ENCODE measurements around the gene LHCGR. TPM values are rescaled to one million over a fixed set of nuclear protein-coding genes. Genes with fewer than 3 reads are reported as not detected.

Gene LHCGR
- polyA plus RNA-seq, 1 of the 3 experiments (the other 2 are of a cell fraction), result not detected

- DNase-seq, result no peak
- TF ChIP-seq JUND (IDR thresholded peaks at IDR 0.05), result no peak
- TF ChIP-seq RCOR1 (IDR thresholded peaks at IDR 0.05; ENCODE audit: low read length), result no peak
- H3K27me3 ChIP-seq (ENCODE audit: insufficient read depth), result no peaks in the 10 kb centered on the region
- H3K4me1 ChIP-seq (ENCODE audit: control insufficient read depth in 1 of 2, insufficient read depth in 2 of 2, low read depth in 1 of 2, low read length in 1 of 2), result no peaks in the 10 kb centered on the region
- no peaks in the 10 kb centered on the region for H3K79me2 ChIP-seq (ENCODE audit: insufficient read depth)
- H3F3A ChIP-seq (replicated peaks; ENCODE audit: insufficient read depth), result no peaks in the 10 kb centered on the region
- no peaks in the 10 kb centered on the region for H3K9me3 ChIP-seq
- no peaks in the 10 kb centered on the region for H3K9me2 ChIP-seq
- POLR2A ChIA-PET, result no interaction called here
- WGBS (ENCODE audit: low lambda C conversion rate), result 49% methylated on average over 3 of the region's 3 CpGs
- no peaks in the 10 kb centered on the region for H4K20me1 ChIP-seq (ENCODE audit: insufficient read depth)
- CTCF ChIA-PET, result no interaction called here
- H3K4me2 ChIP-seq, result no peak overlapping the region
- no peak overlapping the region for H3K9ac ChIP-seq
- no peak overlapping the region for H3K4me3 ChIP-seq (ENCODE audit: low read depth in 2 of 2, low read length in 1 of 2)
- H2AFZ ChIP-seq (ENCODE audit: low read depth), result no peak overlapping the region
- no peak overlapping the region for H3K27ac ChIP-seq (ENCODE audit: low read depth in 2 of 2, low read length in 1 of 2)
- no peaks in the 10 kb centered on the region for H3K36me3 ChIP-seq (replicated peaks in 1 of 2; ENCODE audit: control insufficient read depth in 1 of 2, insufficient read depth in 2 of 2, low read length in 1 of 2)
These were observed 63.4 kb downstream of the LHCGR start for GRCh38 chr2:48691935-48692691.

GRCh38 chr2:48685126-48685525 is 70.4 kb downstream of the LHCGR start:
- Histone ChIP-seq H3K9ac (no peak overlapping the region), H3K4me1 (ENCODE audit: control insufficient read depth in 1 of 2, insufficient read depth in 2 of 2, low read depth in 1 of 2, low read length in 1 of 2) (no peaks in the 10 kb centered on the region), H3F3A (replicated peaks; ENCODE audit: insufficient read depth) (no peaks in the 10 kb centered on the region), H3K4me2 (no peak overlapping the region), H4K20me1 (ENCODE audit: insufficient read depth) (no peaks in the 10 kb centered on the region), H3K79me2 (ENCODE audit: insufficient read depth) (no peaks in the 10 kb centered on the region), H2AFZ (ENCODE audit: low read depth) (no peak overlapping the region), H3K27ac (ENCODE audit: low read depth in 2 of 2, low read length in 1 of 2) (no peak overlapping the region), H3K9me2 (no peaks in the 10 kb centered on the region), H3K4me3 (ENCODE audit: low read depth in 2 of 2, low read length in 1 of 2) (no peak overlapping the region), H3K36me3 (replicated peaks in 1 of 2; ENCODE audit: control insufficient read depth in 1 of 2, insufficient read depth in 2 of 2, low read length in 1 of 2) (no peaks in the 10 kb centered on the region), H3K27me3 (ENCODE audit: insufficient read depth) (no peaks in the 10 kb centered on the region), H3K9me3 (no peaks in the 10 kb centered on the region)
- CTCF ChIA-PET, result no interaction called here
- WGBS (ENCODE audit: low lambda C conversion rate), result 88% methylated on average over 1 of the region's 1 CpG
- POLR2A ChIA-PET, result no interaction called here
- DNase-seq, result no peak
- TF ChIP-seq MXI1 (IDR thresholded peaks at IDR 0.05; ENCODE audit: low read depth, low read length), result no peak
- TF ChIP-seq EZH2phosphoT487 (IDR thresholded peaks at IDR 0.05; ENCODE audit: borderline replicate concordance, low read depth), result no peak
- no peak for TF ChIP-seq POLR2AphosphoS5 (IDR thresholded peaks at IDR 0.05; ENCODE audit: low read depth, low read length)
- TF ChIP-seq RCOR1 (IDR thresholded peaks at IDR 0.05; ENCODE audit: low read length), result no peak

- no peaks in the 10 kb centered on the region for H3F3A ChIP-seq (replicated peaks; ENCODE audit: insufficient read depth)
- no peaks in the 10 kb centered on the region for H4K20me1 ChIP-seq (ENCODE audit: insufficient read depth)
- ChIA-PET CTCF (no interaction called here), POLR2A (no interaction called here)
- H3K4me1 ChIP-seq (ENCODE audit: control insufficient read depth in 1 of 2, insufficient read depth in 2 of 2, low read depth in 1 of 2, low read length in 1 of 2), result no peaks in the 10 kb centered on the region
- no peak overlapping the region for H3K4me2 ChIP-seq
- no peak overlapping the region for H3K4me3 ChIP-seq (ENCODE audit: low read depth in 2 of 2, low read length in 1 of 2)
- H3K36me3 ChIP-seq (replicated peaks in 1 of 2; ENCODE audit: control insufficient read depth in 1 of 2, insufficient read depth in 2 of 2, low read length in 1 of 2), result no peaks in the 10 kb centered on the region
- no peak overlapping the region for H2AFZ ChIP-seq (ENCODE audit: low read depth)
- no peaks in the 10 kb centered on the region for H3K79me2 ChIP-seq (ENCODE audit: insufficient read depth)
- TF ChIP-seq MAX (IDR thresholded peaks at IDR 0.05; ENCODE audit: low read depth), result no peak
- no peak for TF ChIP-seq NFIC (IDR thresholded peaks at IDR 0.05; ENCODE audit: borderline replicate concordance)
- no peak for TF ChIP-seq CTCF (IDR thresholded peaks at IDR 0.05)
- no peak for TF ChIP-seq SMC3 (IDR thresholded peaks at IDR 0.05; ENCODE audit: low read depth, low read length)
- no peak for TF ChIP-seq RXRA (IDR thresholded peaks at IDR 0.05; ENCODE audit: borderline replicate concordance, low read depth)
- no peak for TF ChIP-seq MXI1 (IDR thresholded peaks at IDR 0.05; ENCODE audit: low read depth, low read length)
- TF ChIP-seq PBX3 (IDR thresholded peaks at IDR 0.05), result no peak
- no peaks in the 10 kb centered on the region for H3K27me3 ChIP-seq (ENCODE audit: insufficient read depth)
- no peak overlapping the region for H3K27ac ChIP-seq (ENCODE audit: low read depth in 2 of 2, low read length in 1 of 2)
- no peaks in the 10 kb centered on the region for H3K9me3 ChIP-seq
- H3K9me2 ChIP-seq, result no peaks in the 10 kb centered on the region
- WGBS (ENCODE audit: low lambda C conversion rate), result 60% methylated on average over 2 of the region's 2 CpGs
- H3K9ac ChIP-seq, result no peak overlapping the region
- no peak for DNase-seq
These were observed 78.1 kb downstream of the LHCGR start for GRCh38 chr2:48677450-48677849.
